Hepatocyte (in vitro differentiated cells): ENCODE measurements around the gene KIF4A.

ENCODE experiments used
- EZH2 ChIP-seq: fragments of 200-600 bp; sonication (generic); IDR thresholded peaks from 2 replicates; pipeline ENCODE4 v1.6.1; 2016; ENCODE audit warnings: antibody characterized with exemption, mild to moderate bottlenecking, borderline replicate concordance
- EZH2phosphoT487 ChIP-seq: fragments of 200-600 bp; sonication (generic); IDR thresholded peaks from one replicate; pipeline ENCODE4 v1.6.1; 2018; ENCODE audit warnings: antibody characterized with exemption, mild to moderate bottlenecking, low read depth, moderate library complexity; ENCODE audit not compliant: unreplicated experiment, severe bottlenecking
- TF ChIP-seq, protein P1 (sequence below): fragments of 200-600 bp; sonication (generic); IDR thresholded peaks from 2 replicates; pipeline ENCODE4 v1.5.1; 2016; ENCODE audit warnings: antibody characterized with exemption, mild to moderate bottlenecking; ENCODE audit not compliant: poor library complexity

DNA sequence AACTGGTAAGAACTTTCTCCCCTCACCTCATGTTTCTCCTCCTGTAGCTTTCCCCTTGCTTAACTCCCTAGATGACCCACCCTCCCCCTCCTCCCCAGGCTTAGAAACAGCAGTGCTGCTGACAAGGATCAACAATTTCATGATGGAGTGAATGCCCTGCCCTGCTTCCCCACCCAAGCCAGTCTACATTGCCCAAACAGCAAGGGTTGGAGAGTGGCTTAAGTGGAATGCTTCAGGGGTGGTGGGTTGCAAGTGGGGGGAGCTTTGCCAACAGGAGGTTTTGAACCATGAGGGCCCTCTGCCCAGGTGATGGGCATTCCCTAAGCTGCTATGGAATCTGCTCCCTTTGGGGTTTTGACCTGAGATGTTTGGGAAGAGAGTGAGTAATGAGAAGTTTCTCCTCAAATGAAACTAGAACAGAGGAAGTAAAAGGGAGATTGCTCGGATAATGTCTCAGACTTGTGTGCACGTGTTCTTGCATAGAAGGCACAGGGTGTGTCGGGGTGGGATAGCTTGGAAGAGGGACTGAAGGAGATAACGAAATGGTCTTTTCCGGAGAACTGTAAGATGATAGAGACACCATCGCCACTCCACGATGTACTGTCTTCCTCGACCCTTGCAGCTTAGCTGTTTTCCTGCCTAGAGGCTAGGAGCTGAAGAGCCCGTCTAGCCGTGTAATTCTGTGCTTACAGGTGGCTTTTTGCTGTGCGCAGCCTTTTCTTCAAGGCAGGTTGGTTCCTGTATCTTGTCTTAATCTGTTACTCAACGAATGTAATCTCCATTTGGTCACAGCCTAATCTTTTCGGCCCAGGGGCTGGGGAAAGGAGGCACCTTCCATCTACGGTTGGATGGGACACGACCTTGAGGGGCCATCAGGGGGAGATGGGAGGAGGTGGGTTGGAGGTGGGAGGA is 143.3 kb downstream of the KIF4A start:
- TF ChIP-seq, protein P1, sequence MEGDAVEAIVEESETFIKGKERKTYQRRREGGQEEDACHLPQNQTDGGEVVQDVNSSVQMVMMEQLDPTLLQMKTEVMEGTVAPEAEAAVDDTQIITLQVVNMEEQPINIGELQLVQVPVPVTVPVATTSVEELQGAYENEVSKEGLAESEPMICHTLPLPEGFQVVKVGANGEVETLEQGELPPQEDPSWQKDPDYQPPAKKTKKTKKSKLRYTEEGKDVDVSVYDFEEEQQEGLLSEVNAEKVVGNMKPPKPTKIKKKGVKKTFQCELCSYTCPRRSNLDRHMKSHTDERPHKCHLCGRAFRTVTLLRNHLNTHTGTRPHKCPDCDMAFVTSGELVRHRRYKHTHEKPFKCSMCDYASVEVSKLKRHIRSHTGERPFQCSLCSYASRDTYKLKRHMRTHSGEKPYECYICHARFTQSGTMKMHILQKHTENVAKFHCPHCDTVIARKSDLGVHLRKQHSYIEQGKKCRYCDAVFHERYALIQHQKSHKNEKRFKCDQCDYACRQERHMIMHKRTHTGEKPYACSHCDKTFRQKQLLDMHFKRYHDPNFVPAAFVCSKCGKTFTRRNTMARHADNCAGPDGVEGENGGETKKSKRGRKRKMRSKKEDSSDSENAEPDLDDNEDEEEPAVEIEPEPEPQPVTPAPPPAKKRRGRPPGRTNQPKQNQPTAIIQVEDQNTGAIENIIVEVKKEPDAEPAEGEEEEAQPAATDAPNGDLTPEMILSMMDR = no peak
- TF ChIP-seq EZH2 (no peak), EZH2phosphoT487 (no peak)
